Measurements from ENCODE around the gene VPREB1. TPM values are rescaled to one million over a fixed set of nuclear protein-coding genes. Genes with fewer than 3 reads are reported as not detected.
A peak's percentile ranks its signal among the peaks of the same experiment; 100 is the strongest.
"Not testable (repeated sequence)": the region's sequence is repeated elsewhere in the genome, so short reads cannot be mapped to it uniquely, and the experiment has no call there.

The VPREB1 gene
- total RNA-seq, 1 donor from 2014 or later: not detected

DNA sequence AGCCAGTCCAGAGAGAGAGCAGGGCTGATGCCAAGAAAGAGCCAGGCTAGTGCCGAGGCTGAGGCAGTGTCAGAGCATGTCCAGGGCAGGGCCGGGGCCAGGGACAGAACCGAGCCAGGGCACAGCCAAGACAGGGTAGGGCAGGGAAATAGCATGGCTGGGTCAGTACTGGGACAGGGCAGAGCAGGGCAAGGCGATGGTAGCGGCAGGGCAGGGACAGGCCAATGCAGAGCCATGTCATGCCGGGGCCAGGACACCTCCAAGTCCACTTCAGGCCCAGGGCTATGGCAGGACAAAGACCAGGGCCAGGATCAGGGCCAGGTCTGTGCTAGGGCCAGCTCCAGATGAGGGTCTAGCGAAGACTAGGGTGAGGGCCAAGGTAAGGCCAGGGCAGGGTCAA is 48.9 kb downstream of the VPREB1 start:
- H3K27me3 Mint-ChIP-seq (ENCODE audit: low read depth); H3K36me3 Mint-ChIP-seq (ENCODE audit: low read depth); DNase-seq (ENCODE audit: low read depth, low spot score); H3K4me1 Mint-ChIP-seq; H3K27ac Mint-ChIP-seq (ENCODE audit: unreplicated experiment); H3K9me3 Mint-ChIP-seq: not testable (repeated sequence)
- H3K4me3 Mint-ChIP-seq: peak overlapping the region; percentile 19

GRCh38 chr22:22294641-22295040 is 50.1 kb downstream of the VPREB1 start:
- H3K27me3 Mint-ChIP-seq (ENCODE audit: low read depth); DNase-seq (ENCODE audit: low read depth, low spot score); H3K27ac Mint-ChIP-seq (ENCODE audit: unreplicated experiment); H3K4me1 Mint-ChIP-seq; H3K36me3 Mint-ChIP-seq (ENCODE audit: low read depth); H3K9me3 Mint-ChIP-seq; H3K4me3 Mint-ChIP-seq: not testable (repeated sequence)

Measured in neural crest cell (in vitro differentiated cells).